Measurements from ENCODE around the gene RASGRF2.

RASGRF2 gene

DNA sequence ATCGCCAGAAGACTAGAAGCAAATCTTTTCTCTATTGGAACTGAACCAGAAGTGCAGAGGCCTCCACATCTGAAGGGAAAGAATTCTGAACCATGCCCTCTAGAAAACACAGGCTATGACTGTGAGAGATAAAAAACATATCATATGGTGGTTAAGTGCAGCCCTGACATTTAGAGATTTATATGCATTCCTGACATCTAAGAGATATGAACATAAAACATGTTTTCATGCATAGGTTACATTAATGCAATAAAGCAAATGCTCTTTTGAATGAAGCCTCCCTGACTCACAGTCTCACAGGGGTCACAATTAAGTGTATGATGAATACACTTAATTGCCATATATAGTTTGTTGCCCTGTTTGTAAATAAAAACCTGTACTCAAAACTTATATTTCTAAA is 244.0 kb downstream of the RASGRF2 start:
- no peak for DNase-seq (ENCODE audit: low read depth)

- no peak for DNase-seq (ENCODE audit: low read depth)
Measured at GRCh38 chr5:81205058-81205457, 244.9 kb downstream of the RASGRF2 start.

- no peak for DNase-seq (ENCODE audit: low read depth)
Measured at GRCh38 chr5:81207009-81207408, 246.8 kb downstream of the RASGRF2 start.

GRCh38 chr5:81208904-81209303 is 248.7 kb downstream of the RASGRF2 start:
- no peak for DNase-seq (ENCODE audit: low read depth)

DNA sequence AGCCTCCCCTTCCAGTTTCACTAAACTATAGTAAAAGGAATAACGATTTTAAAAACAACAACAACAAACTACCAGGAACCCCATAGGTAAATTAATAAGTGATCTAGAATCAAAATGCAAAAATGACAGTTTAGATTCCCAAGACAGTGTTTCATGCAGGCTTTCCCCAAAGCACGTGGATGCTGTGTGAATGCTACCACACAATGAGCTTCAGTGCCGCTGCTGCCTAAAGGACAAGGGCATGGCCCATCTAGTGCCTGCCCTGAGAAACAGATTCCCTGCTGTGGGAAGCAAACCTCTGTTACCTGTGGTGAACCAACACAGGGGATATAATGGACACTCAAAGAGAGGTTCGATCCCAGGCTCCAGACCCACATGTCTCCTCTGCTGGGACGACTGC is 249.2 kb downstream of the RASGRF2 start:
- DNase-seq (ENCODE audit: low read depth) = no peak

GRCh38 chr5:81209869-81210493 is 249.8 kb downstream of the RASGRF2 start:
- peak; percentile 21 for DNase-seq (ENCODE audit: low read depth)

DNA sequence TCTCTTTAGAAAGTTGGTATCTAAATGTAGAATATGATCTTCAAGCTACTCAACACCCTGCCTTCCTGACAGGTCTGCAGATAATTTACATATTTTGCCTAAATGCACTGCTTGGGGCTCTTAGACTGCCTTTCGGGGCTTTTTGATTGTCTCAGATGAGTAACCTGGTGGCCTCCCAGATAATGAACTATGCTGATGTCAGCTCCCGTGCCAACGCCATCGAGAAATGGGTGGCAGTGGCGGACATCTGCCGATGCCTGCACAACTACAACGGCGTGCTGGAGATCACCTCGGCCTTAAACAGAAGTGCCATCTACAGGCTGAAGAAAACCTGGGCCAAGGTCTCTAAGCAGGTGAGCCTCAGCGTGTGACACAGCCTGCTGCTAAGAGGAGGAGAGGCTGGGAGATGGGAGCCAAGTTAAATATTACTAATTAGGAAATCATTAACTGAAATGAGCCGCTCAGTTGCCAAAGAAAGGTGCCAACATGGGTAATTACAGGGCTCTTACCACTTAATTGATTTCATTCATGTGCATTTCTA is 252.1 kb downstream of the RASGRF2 start:
- DNase-seq (ENCODE audit: low read depth) = no peak

GRCh38 chr5:81213070-81213469 is 252.9 kb downstream of the RASGRF2 start:
- no peak for DNase-seq (ENCODE audit: low read depth)

DNA sequence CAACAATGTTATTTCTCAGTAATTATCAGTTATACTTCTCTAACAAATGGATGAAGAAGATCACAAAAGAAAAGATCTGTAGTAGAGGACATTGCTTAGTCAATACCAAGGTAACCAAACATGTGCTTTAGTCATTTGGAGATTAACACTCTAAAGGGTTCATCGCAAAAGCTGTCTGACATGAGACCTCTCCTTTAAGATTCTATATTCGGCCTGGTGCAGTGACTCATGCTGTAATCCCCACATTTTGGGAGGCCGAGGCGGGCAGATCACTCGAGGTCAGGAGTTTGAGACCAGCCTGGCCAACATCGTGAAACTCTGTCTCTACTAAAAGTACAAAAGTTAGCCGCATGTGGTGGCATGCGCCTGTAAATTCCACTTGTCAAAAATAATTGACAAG is 254.7 kb downstream of the RASGRF2 start:
- no peak for DNase-seq (ENCODE audit: low read depth)

DNA sequence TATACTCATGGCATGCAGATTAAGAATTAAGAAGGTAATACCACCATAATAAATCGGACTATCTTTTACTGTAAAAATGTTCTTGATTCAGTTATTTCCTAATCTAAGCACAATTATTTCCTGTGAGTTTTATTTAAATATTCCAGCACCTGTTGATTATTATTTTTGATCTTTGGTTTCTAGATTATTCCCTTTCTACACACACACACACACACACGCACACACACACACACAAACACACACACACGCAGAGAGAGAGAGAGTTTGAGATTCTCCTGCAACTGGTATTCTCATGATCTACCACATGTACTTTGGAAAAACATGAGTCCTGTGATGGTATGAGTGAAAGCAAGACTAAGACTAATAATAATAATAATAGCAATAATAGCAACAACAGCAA is 256.0 kb downstream of the RASGRF2 start:
- no peak for DNase-seq (ENCODE audit: low read depth)

GRCh38 chr5:81219389-81219788 is 259.2 kb downstream of the RASGRF2 start:
- DNase-seq (ENCODE audit: low read depth) = no peak

- no peak for DNase-seq (ENCODE audit: low read depth)
Measured at GRCh38 chr5:81222285-81222684, 262.1 kb downstream of the RASGRF2 start.

DNA sequence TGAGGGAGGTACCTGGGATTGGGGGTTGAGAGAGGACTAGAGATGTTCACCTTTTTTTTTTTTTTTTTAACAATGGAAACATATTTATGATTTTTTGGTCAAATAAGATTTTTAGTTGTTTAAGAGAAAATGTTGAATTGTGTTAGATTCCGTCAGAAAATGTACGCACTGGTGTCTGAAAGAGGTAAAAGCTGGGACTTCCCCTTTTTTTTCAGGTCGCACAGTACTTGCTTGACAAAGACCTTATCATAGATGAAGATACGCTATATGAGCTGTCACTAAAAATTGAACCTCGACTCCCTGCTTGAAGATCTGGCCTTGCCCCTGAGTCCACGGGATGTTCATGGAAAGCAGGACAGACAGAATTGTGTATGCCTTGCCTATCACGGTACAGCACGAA is 265.3 kb downstream of the RASGRF2 start:
- no peak for DNase-seq (ENCODE audit: low read depth)

DNA sequence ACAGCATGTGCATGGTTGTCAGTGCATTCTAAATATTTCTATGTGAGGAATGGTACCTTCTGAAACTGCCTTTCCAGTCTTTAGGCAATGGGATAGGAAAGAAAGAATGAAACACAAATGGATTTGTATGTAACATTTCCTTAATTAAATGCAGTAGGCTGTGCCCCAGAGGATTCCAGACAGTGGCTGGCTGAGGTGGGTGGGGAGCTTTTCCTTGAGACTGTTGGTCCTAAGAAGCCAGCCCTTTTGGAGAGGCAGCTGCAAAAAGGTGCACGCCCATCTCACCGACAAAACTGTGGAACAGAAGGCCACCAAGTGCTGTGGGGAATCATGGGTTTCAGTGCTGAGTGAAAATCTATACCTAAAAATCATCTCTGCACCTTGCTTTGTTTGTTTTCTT is 266.1 kb downstream of the RASGRF2 start:
- DNase-seq (ENCODE audit: low read depth) = no peak

- no peak for DNase-seq (ENCODE audit: low read depth)
Measured at GRCh38 chr5:81226949-81227348, 266.8 kb downstream of the RASGRF2 start.

DNA sequence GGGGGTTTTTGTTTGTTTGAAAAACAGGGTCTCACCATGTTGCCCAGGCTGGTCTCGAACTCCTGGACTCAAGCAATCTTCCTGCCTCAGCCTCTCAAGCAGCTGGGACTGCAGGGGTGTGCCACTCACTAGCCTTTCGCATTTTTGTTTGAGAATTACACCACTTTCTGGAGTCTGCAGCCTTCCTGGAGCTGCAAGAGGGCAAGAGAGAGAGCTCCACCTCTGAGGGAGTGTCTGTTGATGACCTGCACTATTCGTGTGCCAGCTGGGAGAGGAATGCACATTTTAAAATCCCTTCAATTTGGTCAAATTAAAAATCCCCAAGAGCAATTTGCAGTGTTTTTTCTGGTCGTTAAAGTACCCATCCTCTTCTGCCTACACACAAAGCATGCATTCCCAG is 267.9 kb downstream of the RASGRF2 start:
- no peak for DNase-seq (ENCODE audit: low read depth)

GRCh38 chr5:81230416-81230815 is 270.3 kb downstream of the RASGRF2 start:
- DNase-seq (ENCODE audit: low read depth) = no peak

DNA sequence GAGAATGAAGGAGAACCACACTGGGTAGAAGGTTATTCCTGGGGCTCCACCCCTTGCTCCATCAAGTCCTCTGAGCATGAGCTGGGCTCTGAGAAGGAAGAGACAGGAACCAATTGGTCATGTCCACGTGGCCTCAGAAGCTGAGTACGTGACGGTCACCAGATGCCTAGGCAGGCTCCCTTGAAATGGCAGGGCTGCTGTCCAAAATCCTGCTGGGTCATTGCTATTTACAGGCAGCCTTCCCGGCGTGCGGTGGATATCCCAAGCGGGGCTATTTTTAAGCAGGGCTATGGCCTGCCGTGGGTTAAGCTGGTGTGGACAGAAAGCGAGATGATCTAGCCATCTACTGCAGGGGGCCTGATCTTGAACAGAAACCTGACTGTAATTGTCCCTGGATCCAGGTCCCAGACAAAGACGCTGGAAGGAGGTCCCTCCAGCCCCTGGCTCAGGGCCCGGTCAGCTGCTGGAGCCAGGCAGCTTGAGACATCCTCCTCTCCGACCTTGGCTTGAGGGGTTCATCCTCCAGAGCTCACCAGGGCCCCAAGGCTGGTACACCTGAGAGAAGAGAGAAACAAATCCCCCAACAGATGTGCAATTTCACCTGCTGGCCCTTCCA is 272.4 kb downstream of the RASGRF2 start:
- DNase-seq (ENCODE audit: low read depth) = no peak

DNA sequence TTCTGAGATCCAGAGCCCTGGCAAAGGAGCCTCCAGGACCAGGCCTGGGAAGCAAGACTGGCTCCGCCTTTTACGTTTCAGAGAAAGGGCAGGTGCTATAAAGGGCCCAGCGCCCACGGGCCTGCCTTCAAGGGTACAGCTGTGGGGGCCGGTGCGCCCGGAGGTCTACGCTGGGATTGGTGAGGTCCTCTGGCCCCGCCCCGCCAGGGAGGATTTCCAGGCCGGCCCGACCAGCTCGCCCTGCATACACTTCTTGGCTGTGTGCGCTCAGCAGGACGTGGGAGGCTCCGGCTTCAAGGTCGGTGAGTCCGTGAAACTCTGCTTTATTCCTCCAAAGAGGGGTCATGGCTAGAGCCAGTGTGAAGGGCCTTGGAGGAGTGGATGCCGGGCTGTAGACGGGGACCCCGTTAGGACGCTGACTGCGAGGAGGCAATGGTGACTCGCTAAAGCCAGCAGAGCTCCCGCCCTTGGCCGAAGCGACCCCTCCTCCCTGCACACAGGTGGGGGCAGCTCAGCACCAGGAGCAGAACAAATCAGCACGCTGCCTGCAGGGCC is 273.0 kb downstream of the RASGRF2 start, which contains the start of gene CKMT2:
CKMT2 (plus strand) TSS at position 243 of the 555 bp plus-strand sequence. CDS start 17,811 bp downstream, outside the sequence.
- no peak for DNase-seq (ENCODE audit: low read depth)

- DNase-seq (ENCODE audit: low read depth) = no peak
Measured at GRCh38 chr5:81234299-81234698, 274.1 kb downstream of the RASGRF2 start.

DNA sequence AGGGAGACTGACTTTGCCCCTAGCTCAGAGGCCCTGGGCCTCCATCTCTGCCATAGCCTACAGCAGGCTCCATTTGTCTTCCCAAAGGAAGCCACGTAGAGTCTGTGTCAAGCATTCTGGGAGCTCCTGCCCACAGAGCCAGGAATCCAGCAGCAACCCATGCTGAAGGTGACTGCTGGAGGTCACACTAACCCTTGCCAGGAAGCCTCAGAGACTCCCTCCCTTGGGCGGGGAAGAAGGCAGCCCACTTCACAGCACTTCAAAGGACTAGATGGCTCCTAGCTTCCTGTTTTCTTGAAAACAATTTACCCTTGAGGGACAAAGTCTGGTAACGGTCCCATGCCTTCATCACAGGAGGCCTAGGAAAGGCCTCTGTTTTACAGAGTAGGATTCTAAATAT is 274.6 kb downstream of the RASGRF2 start:
- DNase-seq (ENCODE audit: low read depth) = no peak

- DNase-seq (ENCODE audit: low read depth) = no peak
Measured at GRCh38 chr5:81235287-81236072, 275.3 kb downstream of the RASGRF2 start.

DNA sequence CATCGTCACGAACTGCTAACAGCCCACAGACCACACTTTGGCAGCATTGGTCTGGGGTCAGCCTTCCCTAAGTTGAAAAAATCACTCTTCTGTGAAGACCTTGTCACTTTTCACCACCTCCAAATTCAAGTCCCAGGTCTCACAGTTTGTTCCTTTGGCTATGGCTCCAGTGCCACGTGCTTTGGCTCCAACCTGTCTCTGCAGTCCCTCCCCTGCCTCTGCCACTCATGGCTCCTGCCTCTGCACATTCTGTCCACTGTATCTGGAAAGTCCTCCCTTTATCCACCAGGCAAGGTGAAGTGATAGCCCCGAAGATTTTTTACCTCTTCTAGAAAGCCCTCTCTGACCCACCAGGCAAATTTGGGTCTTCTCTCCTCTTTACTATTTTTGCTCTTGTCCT is 278.3 kb downstream of the RASGRF2 start:
- no peak for DNase-seq (ENCODE audit: low read depth)
